ENCODE measurements around the gene ARF1. TPM values are rescaled to one million over a fixed set of nuclear protein-coding genes. Genes with fewer than 3 reads are reported as not detected.
A peak's percentile ranks its signal among the peaks of the same experiment; 100 is the strongest.

ARF1 gene
- total RNA-seq (2021) (295 to 330 TPM (median 300 TPM) in 3 replicates), Bru-seq, nascent RNA (percentile 92 among the genes with signal in this experiment)
- long read RNA-seq, experiment 1, transcript ARF1-201 (5 exons, 1,888 nt), result major isoform, 1,116 of 1,310 reads
- long read RNA-seq, experiment 1, transcript ARF1-213 (5 exons, 1,972 nt), result minor isoform, 87 of 1,310 reads
- long read RNA-seq, experiment 1, partial matches to known transcripts, result 98 of 1,310 reads
- long read RNA-seq, experiment 1, other reads (novel, unspliced or antisense), result 7 of 1,310 reads
- long read RNA-seq, experiment 2, transcript ARF1-213 (5 exons, 1,972 nt), result minor isoform, 17 of 515 reads
- long read RNA-seq, experiment 2, transcript ARF1-201 (5 exons, 1,888 nt), result major isoform, 265 of 515 reads
- long read RNA-seq, experiment 2, partial matches to known transcripts, result 226 of 515 reads
- long read RNA-seq, experiment 2, other reads (novel, unspliced or antisense), result 7 of 515 reads
- long read RNA-seq, experiment 3, transcript ARF1-213 (5 exons, 1,972 nt), result minor isoform, 45 of 929 reads
- long read RNA-seq, experiment 3, transcript ARF1-201 (5 exons, 1,888 nt), result major isoform, 834 of 929 reads
- long read RNA-seq, experiment 3, partial matches to known transcripts, result 31 of 929 reads
- long read RNA-seq, experiment 3, other reads (novel, unspliced or antisense), result 17 of 929 reads

GRCh38 chr1:228082214-228082917, at the start of gene ARF1:
ARF1 (plus strand) TSS chr1:228082708; CDS start chr1:228097115, 14,407 bp downstream.
- CTCF ChIA-PET, result interaction anchor here (0.9 to 2.5 kb wide), 12 partner anchors 9 to 330 kb away, joined by 3 to 26 read pairs (median 6); partner anchors contain the start of gene IBA57
- TF ChIP-seq HMGXB4 (CRISPR knock-in tag; IDR thresholded peaks at IDR 0.05), result peak; percentile 52; the same call in 1 of the 2 replicates
- 0 out of 2 replicates have a peak, but pooled peaks have one; percentile 4 for TF ChIP-seq TCF7 (CRISPR knock-in tag; IDR thresholded peaks at IDR 0.05; ENCODE audit: low read depth)
- no peak for TF ChIP-seq ZNF423 (CRISPR knock-in tag; IDR thresholded peaks at IDR 0.05)
- TF ChIP-seq GTF2I (CRISPR knock-in tag; conservative IDR thresholded peaks at IDR 0.05), result peak; percentile 90
- TF ChIP-seq IRF2 (CRISPR knock-in tag; IDR thresholded peaks at IDR 0.05; ENCODE audit: borderline replicate concordance, low read depth), result no peak
- peak; percentile 44 for TF ChIP-seq USF1 (CRISPR knock-in tag; IDR thresholded peaks at IDR 0.05)
- no peak for TF ChIP-seq ZNF671 (CRISPR knock-in tag; IDR thresholded peaks at IDR 0.05)
- 0 out of 2 replicates have a peak, but pooled peaks have one; percentile 50 for TF ChIP-seq TEAD1 (CRISPR knock-in tag; IDR thresholded peaks at IDR 0.05)
- no peak for TF ChIP-seq ATF2 (CRISPR knock-in tag; IDR thresholded peaks at IDR 0.05; ENCODE audit: borderline replicate concordance, low read depth)
- 0 out of 2 replicates have a peak, but pooled peaks have one; percentile 48 for TF ChIP-seq NFE2L1 (CRISPR knock-in tag; IDR thresholded peaks at IDR 0.05)
- TF ChIP-seq FOXK1 (CRISPR knock-in tag; IDR thresholded peaks at IDR 0.05), result peak; percentile 60; the same call in 1 of the 2 replicates
- TF ChIP-seq, protein P1, sequence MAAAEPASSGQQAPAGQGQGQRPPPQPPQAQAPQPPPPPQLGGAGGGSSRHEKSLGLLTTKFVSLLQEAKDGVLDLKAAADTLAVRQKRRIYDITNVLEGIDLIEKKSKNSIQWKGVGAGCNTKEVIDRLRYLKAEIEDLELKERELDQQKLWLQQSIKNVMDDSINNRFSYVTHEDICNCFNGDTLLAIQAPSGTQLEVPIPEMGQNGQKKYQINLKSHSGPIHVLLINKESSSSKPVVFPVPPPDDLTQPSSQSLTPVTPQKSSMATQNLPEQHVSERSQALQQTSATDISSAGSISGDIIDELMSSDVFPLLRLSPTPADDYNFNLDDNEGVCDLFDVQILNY (CRISPR knock-in tag; IDR thresholded peaks at IDR 0.05), result peak; percentile 62; the same call in 1 of the 2 replicates
- 0 out of 2 replicates have a peak, but pooled peaks have one; percentile 15 for TF ChIP-seq TEAD4 (CRISPR knock-in tag; IDR thresholded peaks at IDR 0.05)
- 0 out of 2 replicates have a peak, but pooled peaks have one; percentile 38 for TF ChIP-seq ZBTB43 (CRISPR knock-in tag; IDR thresholded peaks at IDR 0.05)
- no peak for TF ChIP-seq MXD4 (CRISPR knock-in tag; IDR thresholded peaks at IDR 0.05; ENCODE audit: borderline replicate concordance)
- TF ChIP-seq CREM (CRISPR knock-in tag; IDR thresholded peaks at IDR 0.05), result peak; percentile 74
- TF ChIP-seq SMAD4 (CRISPR knock-in tag; IDR thresholded peaks at IDR 0.05), result peak; percentile 40; the same call in 1 of the 2 replicates
- TF ChIP-seq, protein P2, sequence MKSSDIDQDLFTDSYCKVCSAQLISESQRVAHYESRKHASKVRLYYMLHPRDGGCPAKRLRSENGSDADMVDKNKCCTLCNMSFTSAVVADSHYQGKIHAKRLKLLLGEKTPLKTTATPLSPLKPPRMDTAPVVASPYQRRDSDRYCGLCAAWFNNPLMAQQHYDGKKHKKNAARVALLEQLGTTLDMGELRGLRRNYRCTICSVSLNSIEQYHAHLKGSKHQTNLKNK (CRISPR knock-in tag; IDR thresholded peaks at IDR 0.05), result no peak
- TF ChIP-seq, protein P3, sequence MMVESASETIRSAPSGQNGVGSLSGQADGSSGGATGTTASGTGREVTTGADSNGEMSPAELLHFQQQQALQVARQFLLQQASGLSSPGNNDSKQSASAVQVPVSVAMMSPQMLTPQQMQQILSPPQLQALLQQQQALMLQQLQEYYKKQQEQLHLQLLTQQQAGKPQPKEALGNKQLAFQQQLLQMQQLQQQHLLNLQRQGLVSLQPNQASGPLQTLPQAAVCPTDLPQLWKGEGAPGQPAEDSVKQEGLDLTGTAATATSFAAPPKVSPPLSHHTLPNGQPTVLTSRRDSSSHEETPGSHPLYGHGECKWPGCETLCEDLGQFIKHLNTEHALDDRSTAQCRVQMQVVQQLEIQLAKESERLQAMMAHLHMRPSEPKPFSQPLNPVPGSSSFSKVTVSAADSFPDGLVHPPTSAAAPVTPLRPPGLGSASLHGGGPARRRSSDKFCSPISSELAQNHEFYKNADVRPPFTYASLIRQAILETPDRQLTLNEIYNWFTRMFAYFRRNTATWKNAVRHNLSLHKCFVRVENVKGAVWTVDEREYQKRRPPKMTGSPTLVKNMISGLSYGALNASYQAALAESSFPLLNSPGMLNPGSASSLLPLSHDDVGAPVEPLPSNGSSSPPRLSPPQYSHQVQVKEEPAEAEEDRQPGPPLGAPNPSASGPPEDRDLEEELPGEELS (CRISPR knock-in tag; IDR thresholded peaks at IDR 0.05), result peak; percentile 58; the same call in 1 of the 2 replicates
- peak; percentile 49; the same call in 1 of the 2 replicates for TF ChIP-seq GABPB1 (CRISPR knock-in tag; IDR thresholded peaks at IDR 0.05)
- TF ChIP-seq NR1H2 (CRISPR knock-in tag; IDR thresholded peaks at IDR 0.05), result no peak
- 0 out of 2 replicates have a peak, but pooled peaks have one; percentile 14 for TF ChIP-seq MYBL2 (CRISPR knock-in tag; IDR thresholded peaks at IDR 0.05)
- peak; percentile 98 for TF ChIP-seq SP1 (CRISPR knock-in tag; conservative IDR thresholded peaks at IDR 0.05)
- TF ChIP-seq, protein P4, sequence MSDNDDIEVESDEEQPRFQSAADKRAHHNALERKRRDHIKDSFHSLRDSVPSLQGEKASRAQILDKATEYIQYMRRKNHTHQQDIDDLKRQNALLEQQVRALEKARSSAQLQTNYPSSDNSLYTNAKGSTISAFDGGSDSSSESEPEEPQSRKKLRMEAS (CRISPR knock-in tag; IDR thresholded peaks at IDR 0.05), result peak; percentile 86
- peak; percentile 85 for ATAC-seq
- H3K4me1 Mint-ChIP-seq, result peaks cover 33% of the 10 kb centered on the region
- peaks cover 10% of the 10 kb centered on the region for H3K36me3 Mint-ChIP-seq
- peaks cover 36% of the 10 kb centered on the region for H3K27me3 Mint-ChIP-seq (ENCODE audit: low read depth)
- POLR2A ChIA-PET, result interaction anchor here (0.6 to 1.3 kb wide), 7 partner anchors 10 to 92 kb away, joined by 3 to 4 read pairs (median 3); partner anchors contain the start of gene IBA57
- peak within 1 kb of the TSS; percentile 94 for H3K27ac Mint-ChIP-seq
- no peaks in the 10 kb centered on the region for H3K9me3 Mint-ChIP-seq
- peak; percentile 88 for DNase-seq (ENCODE audit: low spot score)
- H3K4me3 Mint-ChIP-seq, result peak within 1 kb of the TSS; percentile 95

Measured in WTC11 (cell line).